ENCODE results near the gene SLC25A23.

Gene SLC25A23

DNA sequence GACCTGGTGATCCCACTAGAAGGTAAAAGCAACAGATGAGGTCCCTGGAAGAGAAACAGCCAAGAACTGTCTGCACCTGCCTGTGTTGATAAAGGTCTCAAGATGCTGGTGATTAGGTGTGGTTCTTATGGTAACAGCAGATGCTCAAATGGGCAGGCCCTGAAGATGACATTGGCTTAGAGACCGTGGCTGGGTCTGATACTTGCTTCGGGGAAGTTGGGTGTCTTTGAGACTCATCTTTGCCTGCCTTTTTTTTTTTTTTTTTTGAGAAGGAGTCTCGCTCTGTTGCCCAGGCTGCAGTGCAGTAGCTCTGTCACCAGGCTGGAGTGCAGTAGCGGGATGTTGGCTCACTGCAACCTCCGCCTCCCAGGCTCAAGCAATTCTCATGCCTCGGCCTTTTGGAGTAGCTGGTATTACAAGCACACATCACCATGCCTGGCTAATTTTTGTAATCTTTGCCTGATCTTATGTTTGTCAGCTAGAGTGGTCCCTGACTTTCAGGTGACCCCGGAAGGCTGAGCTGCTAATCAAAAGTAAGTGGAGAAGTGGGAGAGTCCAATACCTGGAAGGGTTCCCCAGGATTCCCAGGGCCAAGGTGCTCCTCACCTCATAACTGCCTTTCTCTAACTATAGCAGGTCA, 7.9 kb downstream of the SLC25A23 start:
- H3K36me3 ChIP-seq (ENCODE audit: control insufficient read depth in 2 of 2, insufficient read depth in 1 of 2, low read length in 2 of 2): peaks cover 0 to 61% of the 10 kb centered on the region in 2 experiments; a peak in 2 of 3 replicates
- no peak overlapping the region for H3K27ac ChIP-seq (ENCODE audit: extremely low read depth, low read depth, low read length)
- POLR2A ChIA-PET: interaction anchor here (0.6 kb wide), 1 partner anchor 201 kb away, joined by 3 read pairs; no protein-coding TSS in a partner anchor
- H3K9me3 ChIP-seq (ENCODE audit: control insufficient read depth, insufficient read depth, low read depth, low read length): no peaks in the 10 kb centered on the region
- CTCF ChIA-PET: no interaction called here
- no peak overlapping the region for H3K4me3 ChIP-seq (ENCODE audit: low read depth, low read length)
- TF ChIP-seq ZNF140 (tag by site-specific recombination; IDR thresholded peaks at IDR 0.05) (no peak), PBX3 (CRISPR knock-in tag; IDR thresholded peaks at IDR 0.05) (no peak), ZNF16 (tag by site-specific recombination; IDR thresholded peaks at IDR 0.05; ENCODE audit: low read depth) (no peak), ZNF707 (tag by site-specific recombination; IDR thresholded peaks at IDR 0.05) (no peak), ZNF26 (tag by site-specific recombination; IDR thresholded peaks at IDR 0.05) (no peak), ZNF404 (tag by site-specific recombination; IDR thresholded peaks at IDR 0.05) (no peak), ZNF645 (tag by site-specific recombination; IDR thresholded peaks at IDR 0.05) (no peak)
- TF ChIP-seq, protein P1, sequence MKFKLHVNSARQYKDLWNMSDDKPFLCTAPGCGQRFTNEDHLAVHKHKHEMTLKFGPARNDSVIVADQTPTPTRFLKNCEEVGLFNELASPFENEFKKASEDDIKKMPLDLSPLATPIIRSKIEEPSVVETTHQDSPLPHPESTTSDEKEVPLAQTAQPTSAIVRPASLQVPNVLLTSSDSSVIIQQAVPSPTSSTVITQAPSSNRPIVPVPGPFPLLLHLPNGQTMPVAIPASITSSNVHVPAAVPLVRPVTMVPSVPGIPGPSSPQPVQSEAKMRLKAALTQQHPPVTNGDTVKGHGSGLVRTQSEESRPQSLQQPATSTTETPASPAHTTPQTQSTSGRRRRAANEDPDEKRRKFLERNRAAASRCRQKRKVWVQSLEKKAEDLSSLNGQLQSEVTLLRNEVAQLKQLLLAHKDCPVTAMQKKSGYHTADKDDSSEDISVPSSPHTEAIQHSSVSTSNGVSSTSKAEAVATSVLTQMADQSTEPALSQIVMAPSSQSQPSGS (tag by site-specific recombination; IDR thresholded peaks at IDR 0.05; ENCODE audit: low read depth): no peak
- no peaks in the 10 kb centered on the region for H3K4me1 ChIP-seq (ENCODE audit: control insufficient read depth, insufficient read depth, low read length)

- H3K4me1 ChIP-seq (ENCODE audit: control insufficient read depth, insufficient read depth, low read length): no peaks in the 10 kb centered on the region
- ChIA-PET CTCF (interaction anchor here (0.6 kb wide), 1 partner anchor 165 kb away, joined by 3 read pairs; no protein-coding TSS in a partner anchor), POLR2A (interaction anchor here (0.6 kb wide), 1 partner anchor 118 kb away, joined by 3 read pairs; no protein-coding TSS in a partner anchor)
- H3K36me3 ChIP-seq (ENCODE audit: control insufficient read depth in 2 of 2, insufficient read depth in 1 of 2, low read length in 2 of 2): peaks cover 0 to 53% of the 10 kb centered on the region in 2 experiments; a peak in 2 of 3 replicates
- no peaks in the 10 kb centered on the region for H3K9me3 ChIP-seq (ENCODE audit: control insufficient read depth, insufficient read depth, low read depth, low read length)
- no peak overlapping the region for H3K4me3 ChIP-seq (ENCODE audit: low read depth, low read length)
- no peak for TF ChIP-seq ZFP37 (tag by site-specific recombination; IDR thresholded peaks at IDR 0.05)
- no peak for TF ChIP-seq KLF7 (tag by site-specific recombination; IDR thresholded peaks at IDR 0.05; ENCODE audit: borderline replicate concordance)
- TF ChIP-seq ZNF747 (tag by site-specific recombination; IDR thresholded peaks at IDR 0.05): no peak
- TF ChIP-seq EGR2 (tag by site-specific recombination; IDR thresholded peaks at IDR 0.05; ENCODE audit: low read depth): peak; percentile 37; the same call in 1 of the 2 replicates
- no peak for TF ChIP-seq SP3 (tag by site-specific recombination; IDR thresholded peaks at IDR 0.05)
- H3K27ac ChIP-seq (ENCODE audit: extremely low read depth, low read depth, low read length): no peak overlapping the region
Observed at GRCh38 chr19:6450166-6450565, 9.4 kb downstream of the SLC25A23 start.

- ChIA-PET CTCF (no interaction called here), POLR2A (no interaction called here)
- Histone ChIP-seq H3K4me1 (ENCODE audit: control insufficient read depth, insufficient read depth, low read length) (no peaks in the 10 kb centered on the region), H3K4me3 (ENCODE audit: low read depth, low read length) (no peak overlapping the region), H3K27ac (ENCODE audit: extremely low read depth, low read depth, low read length) (no peak overlapping the region), H3K9me3 (ENCODE audit: control insufficient read depth, insufficient read depth, low read depth, low read length) (no peaks in the 10 kb centered on the region), H3K36me3 (ENCODE audit: control insufficient read depth in 2 of 2, insufficient read depth in 1 of 2, low read length in 2 of 2) (peaks cover 0 to 32% of the 10 kb centered on the region in 2 experiments; a peak in 2 of 3 replicates)
- TF ChIP-seq ZBTB17 (tag by site-specific recombination; IDR thresholded peaks at IDR 0.05) (peak; percentile 62; the same call in 1 of the 2 replicates), ZNF548 (tag by site-specific recombination; IDR thresholded peaks at IDR 0.05) (no peak)
Observed at GRCh38 chr19:6448045-6448444, 11.5 kb downstream of the SLC25A23 start.

Measured in HEK293 (cell line).